DND-41 (cell line): ENCODE measurements around the gene FLOT1.
"Not testable (repeated sequence)": the region's sequence is repeated elsewhere in the genome, so short reads cannot be mapped to it uniquely, and the experiment has no call there.

ENCODE experiments used
- CTCF ChIP-seq: IDR thresholded peaks from 2 replicates; pipeline ENCODE4 v1.5.1; 2012; ENCODE audit warnings: borderline replicate concordance, low read length, moderate library complexity, mild to moderate bottlenecking; ENCODE audit not compliant: poor library complexity, severe bottlenecking; ENCODE audit errors: extremely low read depth
- EZH2 ChIP-seq: IDR thresholded peaks from 3 replicates; pipeline ENCODE4 v1.6.1; 2012; ENCODE audit warnings: borderline replicate concordance, low read depth, mild to moderate bottlenecking, moderate library complexity, low read length, inconsistent platforms; ENCODE audit not compliant: severe bottlenecking

DNA sequence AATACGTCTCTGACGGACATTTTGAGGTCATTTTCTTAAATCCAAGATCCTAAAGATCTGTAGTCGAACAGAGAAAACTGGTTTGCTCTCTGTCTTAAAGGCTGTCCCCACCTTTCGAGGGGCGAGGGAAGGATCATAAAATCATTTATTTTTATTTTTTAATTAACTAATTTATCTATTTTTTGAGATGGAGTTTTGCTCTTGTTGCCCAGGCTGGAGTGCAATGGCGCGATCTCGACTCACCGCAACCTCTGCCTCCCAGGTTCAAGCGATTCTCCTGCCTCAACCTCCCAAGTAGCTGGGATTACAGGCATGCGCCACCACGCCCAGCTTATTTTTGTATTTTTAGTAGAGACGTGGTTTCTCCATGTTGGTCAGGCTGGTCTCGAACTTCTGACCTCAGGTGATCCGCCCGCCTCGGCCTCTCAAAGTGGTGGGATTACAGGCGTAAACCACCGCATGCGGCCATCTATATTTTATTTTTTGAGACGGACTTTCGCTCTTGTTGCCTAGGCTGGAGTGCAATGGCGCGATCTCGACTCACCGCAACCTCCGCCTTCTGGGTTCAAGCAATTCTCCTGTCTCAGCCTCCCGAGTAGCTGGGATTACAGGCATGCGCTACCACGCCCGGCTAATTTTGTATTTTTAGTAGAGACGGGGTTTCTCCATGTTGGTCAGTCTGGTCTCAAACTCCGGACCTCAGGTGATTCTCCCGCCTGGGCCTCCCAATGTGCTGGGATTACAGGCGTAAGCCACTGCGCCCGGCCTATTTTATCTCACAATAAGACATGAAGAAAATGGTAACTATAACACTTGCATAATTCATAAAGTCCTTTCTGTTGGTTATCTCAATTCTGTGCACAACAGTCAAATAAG lies 24.4 kb downstream of the FLOT1 start:
- not testable (repeated sequence) for TF ChIP-seq EZH2, CTCF
